Caki2 (cell line): ENCODE results near the gene APPBP2. TPM values are rescaled to one million over a fixed set of nuclear protein-coding genes. Genes with fewer than 3 reads are reported as not detected.

Source experiments
- total RNA-seq: library from RNA; depleted of rRNA; stranded (reverse); fragments of >200 nt; shearing (Covaris generic); gene quantifications from 2 replicates; pipeline ENCODE4 v1.2.3, GENCODE V29; 2014; ENCODE audit warnings: low replicate concordance; rRNA removed

The APPBP2 gene
- total RNA-seq, 1 experiment from 2014 or later: 27.9 TPM

Other genes with a start within 250 kb of the APPBP2 start
- gene USP32, start 134.1 kb downstream of the APPBP2 start, total RNA-seq: 17.2 and 21.7 TPM in 2 replicates
- gene CHCT1, start 103.8 kb downstream of the APPBP2 start, total RNA-seq: not detected in 2 replicates
- gene PPM1D, start 74.0 kb upstream of the APPBP2 start, total RNA-seq: 6.9 and 18.2 TPM in 2 replicates
- gene BCAS3, start 151.6 kb upstream of the APPBP2 start, total RNA-seq: 10.3 and 14.2 TPM in 2 replicates